HL-60 (cell line): ENCODE data around the gene INPP5J.

ENCODE experiments used
- DNase-seq, 2 experiments: peaks; one replicate each; pipeline ENCODE4 v3.0.0-alpha.2; 2010 to 2020; ENCODE audit warnings: low read depth in 1 of 2, low spot score in 1 of 2
- H3K27ac ChIP-seq: fragments of 250-450 bp; sonication (Bioruptor Pico); replicated peaks from 2 replicates; pipeline ENCODE4 v1.5.1; 2020; ENCODE audit warnings: mild to moderate bottlenecking, moderate library complexity
- H3K27me3 ChIP-seq: fragments of 250-450 bp; sonication (Bioruptor Pico); 2 replicates; pipeline ENCODE4 v1.5.1; 2021; ENCODE audit warnings: mild to moderate bottlenecking, moderate library complexity; ENCODE audit not compliant: insufficient read depth, poor library complexity, severe bottlenecking
- H3K4me3 ChIP-seq: replicated peaks from 2 replicates; pipeline ENCODE4 v1.5.1; 2011; ENCODE audit warnings: mild to moderate bottlenecking, control low read depth, low read length; ENCODE audit not compliant: insufficient read depth
- CTCF ChIP-seq: IDR thresholded peaks from one replicate; pipeline ENCODE4 v1.5.1; 2011; ENCODE audit warnings: low read length, control low read depth, inconsistent platforms; ENCODE audit not compliant: insufficient read depth
- GABPA ChIP-seq: IDR thresholded peaks from 2 replicates; pipeline ENCODE4 v1.6.1; 2012; ENCODE audit warnings: low read depth
- POLR2AphosphoS5 ChIP-seq: IDR thresholded peaks from 2 replicates; pipeline ENCODE4 v1.6.1; 2012; ENCODE audit warnings: low read depth
- SPI1 ChIP-seq: IDR thresholded peaks from 2 replicates; pipeline ENCODE4 v1.6.1; 2012; ENCODE audit warnings: low read depth, mild to moderate bottlenecking, borderline replicate concordance
- TF ChIP-seq, protein P1 (sequence below): IDR thresholded peaks from 2 replicates; pipeline ENCODE4 v1.6.1; 2012; ENCODE audit warnings: low read depth; ENCODE audit not compliant: insufficient replicate concordance

The INPP5J gene

DNA sequence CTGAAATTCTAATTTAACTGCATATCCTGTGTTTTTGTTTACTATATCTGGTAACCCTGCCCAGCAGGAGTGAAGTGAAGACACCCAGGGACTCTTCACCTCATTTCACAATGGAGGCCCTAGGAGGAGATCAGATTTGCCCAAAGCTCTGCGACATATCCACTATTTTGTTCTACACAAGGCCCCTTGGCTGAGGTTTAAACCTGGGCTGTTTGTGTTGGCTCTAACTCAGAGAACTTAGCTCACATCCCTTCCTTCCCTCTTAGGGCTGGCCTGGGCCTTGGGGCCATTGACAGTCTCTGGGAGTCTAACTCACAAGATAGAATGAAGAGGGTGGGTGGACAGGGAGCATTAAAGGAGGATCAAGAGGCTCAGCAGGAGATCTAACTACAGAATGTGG lies 25.7 kb downstream of the INPP5J start:
- no peaks in the 10 kb centered on the region for H3K27me3 ChIP-seq
- no peak overlapping the region for H3K27ac ChIP-seq
- TF ChIP-seq SPI1 = no peak
- TF ChIP-seq, protein P1, sequence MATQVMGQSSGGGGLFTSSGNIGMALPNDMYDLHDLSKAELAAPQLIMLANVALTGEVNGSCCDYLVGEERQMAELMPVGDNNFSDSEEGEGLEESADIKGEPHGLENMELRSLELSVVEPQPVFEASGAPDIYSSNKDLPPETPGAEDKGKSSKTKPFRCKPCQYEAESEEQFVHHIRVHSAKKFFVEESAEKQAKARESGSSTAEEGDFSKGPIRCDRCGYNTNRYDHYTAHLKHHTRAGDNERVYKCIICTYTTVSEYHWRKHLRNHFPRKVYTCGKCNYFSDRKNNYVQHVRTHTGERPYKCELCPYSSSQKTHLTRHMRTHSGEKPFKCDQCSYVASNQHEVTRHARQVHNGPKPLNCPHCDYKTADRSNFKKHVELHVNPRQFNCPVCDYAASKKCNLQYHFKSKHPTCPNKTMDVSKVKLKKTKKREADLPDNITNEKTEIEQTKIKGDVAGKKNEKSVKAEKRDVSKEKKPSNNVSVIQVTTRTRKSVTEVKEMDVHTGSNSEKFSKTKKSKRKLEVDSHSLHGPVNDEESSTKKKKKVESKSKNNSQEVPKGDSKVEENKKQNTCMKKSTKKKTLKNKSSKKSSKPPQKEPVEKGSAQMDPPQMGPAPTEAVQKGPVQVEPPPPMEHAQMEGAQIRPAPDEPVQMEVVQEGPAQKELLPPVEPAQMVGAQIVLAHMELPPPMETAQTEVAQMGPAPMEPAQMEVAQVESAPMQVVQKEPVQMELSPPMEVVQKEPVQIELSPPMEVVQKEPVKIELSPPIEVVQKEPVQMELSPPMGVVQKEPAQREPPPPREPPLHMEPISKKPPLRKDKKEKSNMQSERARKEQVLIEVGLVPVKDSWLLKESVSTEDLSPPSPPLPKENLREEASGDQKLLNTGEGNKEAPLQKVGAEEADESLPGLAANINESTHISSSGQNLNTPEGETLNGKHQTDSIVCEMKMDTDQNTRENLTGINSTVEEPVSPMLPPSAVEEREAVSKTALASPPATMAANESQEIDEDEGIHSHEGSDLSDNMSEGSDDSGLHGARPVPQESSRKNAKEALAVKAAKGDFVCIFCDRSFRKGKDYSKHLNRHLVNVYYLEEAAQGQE = no peak
- TF ChIP-seq GABPA = no peak
- TF ChIP-seq POLR2AphosphoS5 = no peak
- TF ChIP-seq CTCF = no peak
- DNase-seq = no peak
- H3K4me3 ChIP-seq = no peak overlapping the region

DNA sequence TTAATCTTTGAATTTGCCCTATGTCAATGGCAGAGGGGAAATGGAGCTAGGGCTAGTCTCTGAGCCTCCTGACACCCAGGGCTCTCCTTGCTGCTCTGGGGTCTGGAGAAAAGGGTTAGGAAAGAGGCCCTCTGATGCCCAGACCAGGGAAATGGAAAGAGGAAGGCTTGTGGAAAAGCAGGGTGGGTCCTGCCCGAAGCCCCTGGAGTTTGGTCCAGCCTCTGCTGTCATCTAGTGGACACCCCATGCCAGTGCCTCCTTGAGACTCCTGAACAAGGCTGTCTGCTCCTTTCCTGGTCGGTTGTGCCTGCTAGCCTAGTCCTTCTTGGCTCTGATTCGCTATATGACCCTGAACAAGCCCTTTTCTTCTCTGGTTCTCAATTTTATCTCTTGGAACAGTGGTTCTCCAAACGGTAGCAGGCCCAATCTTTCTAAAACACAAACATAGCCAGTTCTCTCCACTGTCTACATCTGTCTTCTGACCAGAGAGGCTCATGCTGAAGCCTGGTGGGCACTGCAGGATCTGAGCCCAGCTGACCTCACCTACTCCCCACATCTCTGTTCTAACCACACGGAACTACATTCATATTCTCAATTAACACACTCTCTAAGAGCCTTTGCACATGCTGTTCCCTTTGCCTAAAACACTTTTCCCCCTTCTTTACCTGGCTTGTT lies 26.3 kb downstream of the INPP5J start:
- peak; percentile 16 to 70 for DNase-seq
- no peak overlapping the region for H3K27ac ChIP-seq
- H3K4me3 ChIP-seq = no peak overlapping the region
- H3K27me3 ChIP-seq = no peaks in the 10 kb centered on the region
- TF ChIP-seq, protein P1 = no peak
- TF ChIP-seq CTCF (peak; percentile 95), SPI1 (0 out of 2 replicates have a peak, but pooled peaks have one; percentile 22), POLR2AphosphoS5 (no peak)

- Histone ChIP-seq H3K27ac (no peak overlapping the region), H3K27me3 (no peaks in the 10 kb centered on the region), H3K4me3 (no peak overlapping the region)
- no peak for TF ChIP-seq POLR2AphosphoS5
- TF ChIP-seq, protein P1 = no peak
- no peak for TF ChIP-seq GABPA
- TF ChIP-seq SPI1 = no peak
- no peak for TF ChIP-seq CTCF
- no peak for DNase-seq
Measured at GRCh38 chr22:31150615-31151014, 27.8 kb downstream of the INPP5J start.
